Breast epithelium (tissue), 4 donors: ENCODE measurements around the gene ZNF618. TPM values are rescaled to one million over a fixed set of nuclear protein-coding genes. Genes with fewer than 3 reads are reported as not detected.

ENCODE experiments used
- DNase-seq, 2 donors: peaks; one replicate each; pipeline ENCODE4 v3.0.0-alpha.2; 2019; ENCODE audit warnings: low spot score in 2 of 2
- H3K27ac ChIP-seq, 2 donors: fragments of 200-600 bp; sonication (generic) in 1 of 2; one replicate each; pipeline ENCODE4 v1.5.1; 2016 to 2019; ENCODE audit warnings: mild to moderate bottlenecking in 1 of 2
- H3K27me3 ChIP-seq, 2 donors: fragments of 200-600 bp; sonication (generic) in 1 of 2; one replicate each; pipeline versions ENCODE4 v1.5.1 to v1.6.0; 2017 to 2019; ENCODE audit warnings: control low read depth in 1 of 2, mild to moderate bottlenecking in 1 of 2
- H3K36me3 ChIP-seq: fragments of 200-600 bp; one replicate; pipeline ENCODE4 v1.5.1; 2019
- H3K4me1 ChIP-seq, 2 donors: fragments of 200-600 bp; sonication (generic); one replicate each; pipeline ENCODE4 v1.5.1; 2016 to 2019; ENCODE audit warnings: control low read depth in 1 of 2
- H3K4me3 ChIP-seq, 3 donors: fragments of 200-600 bp; sonication (generic); 1 replicate in 2 of 3; 2 replicates in 1 of 3; pipeline ENCODE4 v1.5.1; 2016 to 2019; ENCODE audit warnings: mild to moderate bottlenecking in 3 of 3, moderate library complexity in 2 of 3
- H3K9me3 ChIP-seq, 2 donors: fragments of 200-600 bp; sonication (generic) in 1 of 2; one replicate each; pipeline ENCODE4 v1.5.1; 2016 to 2019; ENCODE audit warnings: control low read depth in 1 of 2
- POLR2A ChIP-seq: fragments of 450-650 bp; IDR thresholded peaks from one replicate; pipeline ENCODE4 v1.6.1; 2016; ENCODE audit warnings: antibody characterized with exemption, mild to moderate bottlenecking, moderate library complexity
- POLR2AphosphoS5 ChIP-seq, 3 donors: sonication (generic); formaldehyde crosslinking; IDR thresholded peaks; one replicate each; pipeline ENCODE4 v1.6.1; 2017; ENCODE audit warnings: antibody characterized with exemption in 3 of 3
- intact Hi-C: fragments of 100-400 bp; cut with DNase I; formaldehyde crosslinking; loops from one replicate; pipeline ENCODE4 v1.15.1; 2023; ENCODE audit warnings: low total_unique reads
- total RNA-seq, 3 donors: library from RNA; depleted of rRNA; stranded (reverse); fragments of >200 nt; gene quantifications; one replicate each; pipeline ENCODE4 v1.1.0, GENCODE V29; 2016
- TF ChIP-seq, protein P1 (sequence below), 3 donors: fragments of 450-650 bp; IDR thresholded peaks; one replicate each; pipeline ENCODE4 v1.5.1; 2016 to 2017; ENCODE audit warnings: antibody characterized with exemption in 3 of 3, mild to moderate bottlenecking in 3 of 3, moderate library complexity in 3 of 3

ZNF618 gene
- total RNA-seq, 3 donors from 2014 or later = 4.6 to 11.8 (median 10.4) TPM

DNA sequence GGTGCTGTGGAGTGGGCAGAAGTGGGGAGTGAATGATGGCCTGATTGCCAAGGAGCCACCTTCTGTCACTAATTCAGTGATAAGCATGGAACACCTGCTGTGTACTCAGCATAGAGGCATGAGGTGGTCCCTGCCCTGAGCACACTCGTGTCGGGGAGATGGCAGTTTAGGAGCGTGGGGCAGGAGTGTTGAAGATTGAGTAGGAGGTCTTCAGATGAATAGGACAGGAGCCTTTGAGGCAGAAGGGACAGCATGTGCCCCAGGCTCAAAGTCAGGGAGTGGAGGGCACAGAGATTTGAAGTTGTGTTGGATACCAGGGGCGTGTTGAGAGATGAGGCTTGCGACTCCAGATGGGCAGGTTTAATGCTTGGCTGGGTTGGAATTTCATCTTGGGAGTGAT, 55.0 kb downstream of the ZNF618 start:
- TF ChIP-seq, protein P1, sequence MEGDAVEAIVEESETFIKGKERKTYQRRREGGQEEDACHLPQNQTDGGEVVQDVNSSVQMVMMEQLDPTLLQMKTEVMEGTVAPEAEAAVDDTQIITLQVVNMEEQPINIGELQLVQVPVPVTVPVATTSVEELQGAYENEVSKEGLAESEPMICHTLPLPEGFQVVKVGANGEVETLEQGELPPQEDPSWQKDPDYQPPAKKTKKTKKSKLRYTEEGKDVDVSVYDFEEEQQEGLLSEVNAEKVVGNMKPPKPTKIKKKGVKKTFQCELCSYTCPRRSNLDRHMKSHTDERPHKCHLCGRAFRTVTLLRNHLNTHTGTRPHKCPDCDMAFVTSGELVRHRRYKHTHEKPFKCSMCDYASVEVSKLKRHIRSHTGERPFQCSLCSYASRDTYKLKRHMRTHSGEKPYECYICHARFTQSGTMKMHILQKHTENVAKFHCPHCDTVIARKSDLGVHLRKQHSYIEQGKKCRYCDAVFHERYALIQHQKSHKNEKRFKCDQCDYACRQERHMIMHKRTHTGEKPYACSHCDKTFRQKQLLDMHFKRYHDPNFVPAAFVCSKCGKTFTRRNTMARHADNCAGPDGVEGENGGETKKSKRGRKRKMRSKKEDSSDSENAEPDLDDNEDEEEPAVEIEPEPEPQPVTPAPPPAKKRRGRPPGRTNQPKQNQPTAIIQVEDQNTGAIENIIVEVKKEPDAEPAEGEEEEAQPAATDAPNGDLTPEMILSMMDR (IDR thresholded peaks at IDR 0.05) = no peak
- no peak for TF ChIP-seq POLR2AphosphoS5 (IDR thresholded peaks at IDR 0.05)
- TF ChIP-seq POLR2A = no peak
- Histone ChIP-seq H3K36me3 (no peaks in the 10 kb centered on the region), H3K27me3 (no peaks in the 10 kb centered on the region), H3K9me3 (peaks cover 0 to 12% of the 10 kb centered on the region in 2 donors), H3K4me3 (no peak overlapping the region), H3K27ac (no peak overlapping the region), H3K4me1 (no peaks in the 10 kb centered on the region)
- intact Hi-C loops = no loop called here
- no peak for DNase-seq

DNA sequence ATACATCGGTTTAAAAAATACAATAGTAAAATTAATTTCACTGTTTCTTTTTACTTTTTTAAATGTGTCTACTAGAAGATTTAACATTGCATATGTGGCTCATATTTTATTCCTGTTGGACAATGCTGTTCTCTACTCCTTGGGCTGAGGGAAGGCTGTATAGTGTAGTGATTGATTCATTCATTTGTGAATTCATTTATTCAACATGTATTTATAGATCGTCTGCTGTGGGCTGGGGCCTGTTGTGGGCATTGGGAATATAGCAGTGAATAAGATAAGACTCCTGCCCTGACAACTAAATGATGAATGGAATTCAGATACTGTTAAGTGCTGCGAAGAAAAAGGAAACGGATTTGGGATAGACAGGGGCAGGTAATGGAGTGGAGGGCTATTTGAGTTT, 55.7 kb downstream of the ZNF618 start:
- TF ChIP-seq, protein P1 (IDR thresholded peaks at IDR 0.05) = no peak
- TF ChIP-seq POLR2A (no peak), POLR2AphosphoS5 (IDR thresholded peaks at IDR 0.05) (no peak)
- H3K4me1 ChIP-seq = no peaks in the 10 kb centered on the region
- no peak overlapping the region for H3K27ac ChIP-seq
- H3K9me3 ChIP-seq = peaks cover 0 to 12% of the 10 kb centered on the region in 2 donors
- no peak overlapping the region for H3K4me3 ChIP-seq
- H3K27me3 ChIP-seq = no peaks in the 10 kb centered on the region
- intact Hi-C loops = no loop called here
- DNase-seq = no peak
- no peaks in the 10 kb centered on the region for H3K36me3 ChIP-seq

GRCh38 chr9:113932906-113933584, 56.9 kb downstream of the ZNF618 start:
- Histone ChIP-seq H3K9me3 (peaks cover 0 to 7% of the 10 kb centered on the region in 2 donors), H3K4me1 (no peaks in the 10 kb centered on the region), H3K27me3 (no peaks in the 10 kb centered on the region), H3K4me3 (no peak overlapping the region), H3K27ac (peak overlapping the region in 1 of 2 donors; percentile 35), H3K36me3 (no peaks in the 10 kb centered on the region)
- intact Hi-C loops = no loop called here
- DNase-seq = no peak
- TF ChIP-seq POLR2A = no peak

GRCh38 chr9:113933671-113934070, 57.6 kb downstream of the ZNF618 start:
- H3K9me3 ChIP-seq = peaks cover 0 to 1% of the 10 kb centered on the region in 2 donors
- TF ChIP-seq POLR2AphosphoS5 (IDR thresholded peaks at IDR 0.05) (no peak), POLR2A (no peak)
- TF ChIP-seq, protein P1 (IDR thresholded peaks at IDR 0.05) = no peak
- H3K4me1 ChIP-seq = no peaks in the 10 kb centered on the region
- no peaks in the 10 kb centered on the region for H3K36me3 ChIP-seq
- DNase-seq = no peak
- H3K27ac ChIP-seq = no peak overlapping the region
- H3K4me3 ChIP-seq = no peak overlapping the region
- intact Hi-C loops = no loop called here
- H3K27me3 ChIP-seq = no peaks in the 10 kb centered on the region

- no peak for TF ChIP-seq POLR2AphosphoS5 (IDR thresholded peaks at IDR 0.05)
- TF ChIP-seq POLR2A = no peak
- TF ChIP-seq, protein P1 (IDR thresholded peaks at IDR 0.05) = no peak
- Histone ChIP-seq H3K27me3 (no peaks in the 10 kb centered on the region), H3K4me1 (no peaks in the 10 kb centered on the region), H3K36me3 (no peaks in the 10 kb centered on the region), H3K4me3 (no peak overlapping the region), H3K27ac (no peak overlapping the region), H3K9me3 (no peaks in the 10 kb centered on the region)
- intact Hi-C loops = no loop called here
- no peak for DNase-seq
These were observed 58.2 kb downstream of the ZNF618 start for GRCh38 chr9:113934167-113934828.
